HepG2 (cell line): ENCODE data around the gene PGLYRP4.

Source experiments
- BHLHE40 ChIP-seq: IDR thresholded peaks from 2 replicates; pipeline ENCODE4 v1.6.1; 2011; ENCODE audit warnings: low read length, improper control_type of control experiment
- CBX1 ChIP-seq: IDR thresholded peaks from one replicate; pipeline ENCODE4 v1.6.1; 2016; ENCODE audit warnings: antibody characterized with exemption, low read depth
- CCAR2 ChIP-seq: fragments of 200-400 bp; formaldehyde crosslinking; optimal IDR thresholded peaks from 2 replicates; pipeline ENCODE3; 2018; ENCODE audit warnings: low read depth, mild to moderate bottlenecking, low read length, moderate library complexity
- FOXK1 ChIP-seq: sonication (generic); formaldehyde crosslinking; IDR thresholded peaks from 2 replicates; pipeline ENCODE4 v1.4.0; 2020; ENCODE audit warnings: low read depth, missing genetic modification reagents, borderline replicate concordance
- HMG20B ChIP-seq: conservative IDR thresholded peaks from 2 replicates; pipeline ENCODE4 v1.6.1; 2016; ENCODE audit warnings: missing genetic modification reagents, missing compliant biosample characterization
- MXI1 ChIP-seq: IDR thresholded peaks from 3 replicates; pipeline ENCODE4 v1.6.1; 2012; ENCODE audit warnings: low read depth, low read length, inconsistent platforms, borderline replicate concordance
- SP4 ChIP-seq: sonication (generic); formaldehyde crosslinking; IDR thresholded peaks from 2 replicates; pipeline ENCODE4 v1.8.1; 2023; ENCODE audit warnings: mild to moderate bottlenecking, missing genetic modification reagents
- SRF ChIP-seq: IDR thresholded peaks from 2 replicates; pipeline ENCODE4 v1.6.1; 2011; ENCODE audit warnings: mild to moderate bottlenecking, low read depth, low read length, moderate library complexity
- ZNF432 ChIP-seq: sonication (generic); formaldehyde crosslinking; IDR thresholded peaks from 2 replicates; pipeline ENCODE4 v1.5.0; 2020; ENCODE audit warnings: missing genetic modification reagents, mild to moderate bottlenecking, borderline replicate concordance
- ZNF562 ChIP-seq: sonication (generic); formaldehyde crosslinking; IDR thresholded peaks from 2 replicates; pipeline ENCODE4 v1.8.0; 2022; ENCODE audit warnings: missing genetic modification reagents, borderline replicate concordance
- ZSCAN5A ChIP-seq: sonication (generic); formaldehyde crosslinking; IDR thresholded peaks from 2 replicates; pipeline ENCODE4 v1.8.0; 2022; ENCODE audit warnings: mild to moderate bottlenecking, missing genetic modification reagents, borderline replicate concordance
- TF ChIP-seq, protein P1 (sequence below): sonication (generic); formaldehyde crosslinking; IDR thresholded peaks from 2 replicates; pipeline ENCODE4 v1.5.0; 2020; ENCODE audit warnings: mild to moderate bottlenecking, missing genetic modification reagents, moderate library complexity
- TF ChIP-seq, protein P2 (sequence below): sonication (generic); formaldehyde crosslinking; IDR thresholded peaks from 2 replicates; pipeline ENCODE4 v1.4.0; 2020; ENCODE audit warnings: low read depth, mild to moderate bottlenecking, missing genetic modification reagents
- TF ChIP-seq, protein P3 (sequence below): sonication (generic); formaldehyde crosslinking; IDR thresholded peaks from 2 replicates; pipeline ENCODE4 v1.8.1; 2022; ENCODE audit warnings: low read depth, mild to moderate bottlenecking, missing genetic modification reagents

DNA sequence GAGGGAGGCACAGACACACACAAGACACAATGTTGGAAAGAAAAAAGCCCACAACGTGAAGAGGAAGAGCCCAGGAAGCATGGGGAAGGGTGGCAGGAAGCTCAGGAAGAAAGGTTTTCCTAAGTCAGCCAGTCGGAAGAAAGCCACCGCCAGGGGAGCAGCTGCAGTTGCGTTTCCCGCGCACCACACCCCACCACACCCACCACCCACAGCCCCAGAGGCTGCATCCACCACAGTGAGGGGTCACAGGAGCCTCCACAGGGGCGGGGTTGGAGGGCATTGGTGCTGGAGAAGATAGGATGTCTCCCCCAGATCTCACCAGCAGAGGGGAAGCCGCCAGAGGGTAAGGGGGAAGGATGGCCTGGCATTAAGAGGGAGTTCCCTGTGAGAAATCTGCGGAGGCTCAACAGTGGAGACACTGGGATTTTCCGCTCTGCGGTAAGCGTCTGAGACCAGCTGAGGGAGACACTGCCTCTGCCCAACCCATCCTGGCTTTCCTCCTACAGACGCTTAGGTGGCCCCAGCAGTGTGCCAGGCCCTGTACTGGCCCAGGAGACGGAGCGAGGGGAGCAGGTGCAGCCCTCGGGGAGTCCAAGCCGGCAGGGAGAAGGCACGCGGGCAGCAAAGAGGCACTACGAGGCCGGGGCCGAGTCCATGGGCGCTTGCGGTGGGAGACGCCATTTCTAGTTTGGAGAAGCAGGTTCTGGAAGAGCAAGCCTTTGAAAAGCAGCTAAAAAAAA lies 55.7 kb downstream of the PGLYRP4 start:
- TF ChIP-seq MXI1 (no peak), ZNF562 (no peak), SP4 (CRISPR knock-in tag) (no peak), HMG20B (CRISPR knock-in tag) (no peak), CCAR2 (no peak), CBX1 (no peak), FOXK1 (no peak), SRF (no peak), ZSCAN5A (CRISPR knock-in tag) (no peak), ZNF432 (CRISPR knock-in tag) (no peak), BHLHE40 (no peak)
- TF ChIP-seq, protein P1, sequence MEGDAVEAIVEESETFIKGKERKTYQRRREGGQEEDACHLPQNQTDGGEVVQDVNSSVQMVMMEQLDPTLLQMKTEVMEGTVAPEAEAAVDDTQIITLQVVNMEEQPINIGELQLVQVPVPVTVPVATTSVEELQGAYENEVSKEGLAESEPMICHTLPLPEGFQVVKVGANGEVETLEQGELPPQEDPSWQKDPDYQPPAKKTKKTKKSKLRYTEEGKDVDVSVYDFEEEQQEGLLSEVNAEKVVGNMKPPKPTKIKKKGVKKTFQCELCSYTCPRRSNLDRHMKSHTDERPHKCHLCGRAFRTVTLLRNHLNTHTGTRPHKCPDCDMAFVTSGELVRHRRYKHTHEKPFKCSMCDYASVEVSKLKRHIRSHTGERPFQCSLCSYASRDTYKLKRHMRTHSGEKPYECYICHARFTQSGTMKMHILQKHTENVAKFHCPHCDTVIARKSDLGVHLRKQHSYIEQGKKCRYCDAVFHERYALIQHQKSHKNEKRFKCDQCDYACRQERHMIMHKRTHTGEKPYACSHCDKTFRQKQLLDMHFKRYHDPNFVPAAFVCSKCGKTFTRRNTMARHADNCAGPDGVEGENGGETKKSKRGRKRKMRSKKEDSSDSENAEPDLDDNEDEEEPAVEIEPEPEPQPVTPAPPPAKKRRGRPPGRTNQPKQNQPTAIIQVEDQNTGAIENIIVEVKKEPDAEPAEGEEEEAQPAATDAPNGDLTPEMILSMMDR (CRISPR knock-in tag), result no peak
- TF ChIP-seq, protein P2, sequence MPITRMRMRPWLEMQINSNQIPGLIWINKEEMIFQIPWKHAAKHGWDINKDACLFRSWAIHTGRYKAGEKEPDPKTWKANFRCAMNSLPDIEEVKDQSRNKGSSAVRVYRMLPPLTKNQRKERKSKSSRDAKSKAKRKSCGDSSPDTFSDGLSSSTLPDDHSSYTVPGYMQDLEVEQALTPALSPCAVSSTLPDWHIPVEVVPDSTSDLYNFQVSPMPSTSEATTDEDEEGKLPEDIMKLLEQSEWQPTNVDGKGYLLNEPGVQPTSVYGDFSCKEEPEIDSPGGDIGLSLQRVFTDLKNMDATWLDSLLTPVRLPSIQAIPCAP (CRISPR knock-in tag), result no peak
- TF ChIP-seq, protein P3, sequence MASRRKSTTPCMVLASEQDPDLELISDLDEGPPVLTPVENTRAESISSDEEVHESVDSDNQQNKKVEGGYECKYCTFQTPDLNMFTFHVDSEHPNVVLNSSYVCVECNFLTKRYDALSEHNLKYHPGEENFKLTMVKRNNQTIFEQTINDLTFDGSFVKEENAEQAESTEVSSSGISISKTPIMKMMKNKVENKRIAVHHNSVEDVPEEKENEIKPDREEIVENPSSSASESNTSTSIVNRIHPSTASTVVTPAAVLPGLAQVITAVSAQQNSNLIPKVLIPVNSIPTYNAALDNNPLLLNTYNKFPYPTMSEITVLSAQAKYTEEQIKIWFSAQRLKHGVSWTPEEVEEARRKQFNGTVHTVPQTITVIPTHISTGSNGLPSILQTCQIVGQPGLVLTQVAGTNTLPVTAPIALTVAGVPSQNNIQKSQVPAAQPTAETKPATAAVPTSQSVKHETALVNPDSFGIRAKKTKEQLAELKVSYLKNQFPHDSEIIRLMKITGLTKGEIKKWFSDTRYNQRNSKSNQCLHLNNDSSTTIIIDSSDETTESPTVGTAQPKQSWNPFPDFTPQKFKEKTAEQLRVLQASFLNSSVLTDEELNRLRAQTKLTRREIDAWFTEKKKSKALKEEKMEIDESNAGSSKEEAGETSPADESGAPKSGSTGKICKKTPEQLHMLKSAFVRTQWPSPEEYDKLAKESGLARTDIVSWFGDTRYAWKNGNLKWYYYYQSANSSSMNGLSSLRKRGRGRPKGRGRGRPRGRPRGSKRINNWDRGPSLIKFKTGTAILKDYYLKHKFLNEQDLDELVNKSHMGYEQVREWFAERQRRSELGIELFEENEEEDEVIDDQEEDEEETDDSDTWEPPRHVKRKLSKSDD (CRISPR knock-in tag), result no peak
